HG03095 (cell line): ENCODE results near the gene MEX3B.

ENCODE experiments used
- ATAC-seq: cut with Tn5 transposase; IDR thresholded peaks from one replicate; pipeline ENCODE4 v1.9.1; 2021; ENCODE audit warnings: moderate library complexity; ENCODE audit not compliant: unreplicated experiment

MEX3B gene

GRCh38 chr15:82045892-82046665 lies at the start of gene MEX3B:
Gene MEX3B (minus strand): TSS chr15:82046018. CDS start chr15:82045705, 313 bp downstream.
- peak; percentile 73 for ATAC-seq

DNA sequence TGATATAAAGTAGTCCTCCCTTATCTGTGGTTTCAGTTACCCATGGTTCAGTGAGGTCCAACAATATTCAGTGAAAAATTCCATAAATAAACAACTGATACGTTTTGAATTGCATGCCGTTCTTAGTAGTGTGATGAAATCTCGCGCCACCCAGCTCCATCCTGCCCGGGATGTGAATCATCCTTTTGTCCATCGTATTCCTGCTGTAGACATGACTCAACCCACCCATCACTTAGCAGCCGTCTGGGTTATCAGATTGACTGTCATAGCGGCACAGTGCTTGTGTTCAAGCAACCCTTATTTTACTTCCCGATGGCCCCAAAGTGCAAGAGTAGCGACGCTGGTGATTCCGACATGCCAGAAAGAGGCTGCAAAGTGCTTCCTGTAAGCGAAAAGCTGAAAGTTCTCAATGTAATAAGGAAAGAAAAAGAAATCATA lies 48.0 kb upstream of the MEX3B start:
- no peak for ATAC-seq

- no peak for ATAC-seq
Measured at GRCh38 chr15:82093325-82093724, 47.5 kb upstream of the MEX3B start.

- no peak for ATAC-seq
Measured at GRCh38 chr15:82091636-82092140, 45.9 kb upstream of the MEX3B start.

DNA sequence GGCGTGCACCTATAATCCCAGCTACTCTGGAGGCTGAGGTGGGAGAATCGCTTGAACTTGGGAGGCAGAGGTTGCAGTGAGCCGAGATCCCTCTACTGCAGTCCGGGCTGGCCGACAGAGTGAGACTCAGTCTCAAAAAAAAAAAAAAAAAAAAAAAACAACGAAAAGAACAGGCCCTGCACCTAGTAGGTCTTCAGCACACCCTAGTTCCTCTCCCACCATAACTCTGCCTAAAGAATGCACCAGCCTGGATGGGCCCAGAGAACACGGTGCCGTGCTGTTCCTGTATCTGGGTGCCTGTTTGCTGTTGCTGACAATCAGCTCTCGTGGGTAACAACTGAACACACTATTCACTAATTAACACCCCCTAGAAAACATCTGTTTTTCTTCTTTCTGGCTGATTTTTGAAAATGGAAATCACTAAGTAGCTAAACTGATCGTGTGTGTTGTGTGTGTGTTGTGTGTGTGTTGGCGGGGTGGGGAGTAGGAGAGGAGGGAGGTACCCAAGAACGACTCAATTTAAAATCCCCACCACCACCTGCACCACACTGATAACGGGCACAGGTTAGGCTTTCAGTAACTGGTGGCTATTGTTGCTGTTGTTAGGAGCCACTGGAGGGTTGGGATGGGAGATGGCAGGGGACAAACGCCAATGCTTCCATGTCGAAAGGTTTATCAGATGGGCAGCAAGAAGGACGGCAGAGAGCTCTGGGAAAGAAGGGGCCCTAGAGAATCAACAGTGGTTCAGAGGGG lies 40.6 kb upstream of the MEX3B start:
- ATAC-seq: no peak

DNA sequence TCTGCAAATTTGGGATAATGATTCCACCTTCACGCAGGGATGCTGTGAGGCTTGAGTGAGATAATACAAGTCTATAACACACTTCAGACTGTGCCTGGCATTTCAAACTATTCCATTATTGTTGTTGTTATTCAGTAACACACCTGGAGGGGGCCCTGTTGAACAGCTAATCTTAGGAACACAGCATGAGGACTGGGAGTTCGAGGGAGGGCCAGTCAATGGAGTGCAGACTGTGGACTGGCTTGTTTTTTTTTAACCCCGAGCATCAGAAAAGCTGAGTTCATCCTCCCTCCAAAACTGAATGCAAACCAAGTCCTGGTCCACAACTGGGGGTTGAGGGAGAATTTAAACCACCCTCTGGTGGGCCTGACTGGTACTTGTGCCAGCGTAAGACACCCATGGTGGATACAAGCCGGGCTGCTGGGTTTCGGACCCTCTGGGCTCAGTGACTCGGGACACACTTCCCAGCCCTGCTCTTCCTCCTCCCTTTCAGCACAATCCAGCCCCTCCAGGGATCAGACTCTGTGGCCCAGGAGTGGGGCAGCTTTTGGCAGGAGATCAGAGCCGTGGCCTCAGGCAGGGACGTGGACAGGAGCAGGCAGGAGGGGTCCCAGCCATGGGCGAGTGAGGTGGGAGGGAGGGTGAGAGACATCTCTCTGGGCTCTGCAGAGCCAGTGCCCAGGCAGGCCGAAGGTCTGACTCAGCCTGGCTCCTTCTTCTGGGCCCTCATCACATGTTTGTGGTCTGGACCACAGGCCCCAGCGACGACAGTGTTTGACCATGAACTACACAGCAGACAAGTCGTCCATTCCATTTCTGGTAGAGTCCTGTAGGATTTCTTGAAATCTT lies 36.3 kb upstream of the MEX3B start:
- no peak for ATAC-seq

DNA sequence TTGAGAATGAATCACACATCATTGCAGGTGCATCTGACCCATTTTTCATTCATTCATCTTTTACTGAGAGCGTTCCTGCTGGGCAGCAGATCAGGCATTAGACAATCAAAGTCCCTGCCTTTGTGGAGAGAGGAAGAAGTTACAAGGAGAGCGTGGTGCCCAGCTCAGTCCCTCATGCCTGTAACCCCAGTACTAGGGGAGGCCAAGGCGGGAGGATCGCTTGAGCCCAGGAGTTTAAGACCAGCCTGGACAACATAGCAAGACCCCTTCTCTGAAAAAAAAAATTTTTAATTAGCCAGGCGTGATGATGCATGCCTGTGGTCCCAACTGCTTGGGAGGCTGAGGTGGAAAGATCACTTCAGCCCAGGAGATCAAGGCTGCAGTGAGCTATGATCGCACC lies 35.0 kb upstream of the MEX3B start:
- ATAC-seq: no peak

DNA sequence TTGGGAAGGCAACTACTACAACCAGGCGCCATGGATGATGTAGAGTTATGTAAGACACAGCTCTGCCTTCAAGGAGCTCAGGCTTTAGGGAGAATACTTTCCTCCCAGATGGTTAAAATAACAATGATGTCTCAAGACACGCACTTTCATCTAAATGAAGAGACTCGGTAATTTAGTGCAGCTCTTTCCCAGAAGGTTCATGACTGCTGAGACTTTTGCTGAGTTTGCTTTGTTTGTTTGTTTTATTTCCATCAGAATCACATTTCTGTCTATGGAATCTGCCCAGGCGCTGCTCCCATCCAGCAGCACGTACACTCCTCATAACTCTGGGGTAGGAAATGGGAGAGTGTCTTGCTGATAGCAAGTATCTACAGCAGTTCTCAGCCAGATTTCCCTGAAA lies 33.9 kb upstream of the MEX3B start:
- ATAC-seq: no peak

GRCh38 chr15:82074610-82075009 lies 28.8 kb upstream of the MEX3B start:
- ATAC-seq: no peak

DNA sequence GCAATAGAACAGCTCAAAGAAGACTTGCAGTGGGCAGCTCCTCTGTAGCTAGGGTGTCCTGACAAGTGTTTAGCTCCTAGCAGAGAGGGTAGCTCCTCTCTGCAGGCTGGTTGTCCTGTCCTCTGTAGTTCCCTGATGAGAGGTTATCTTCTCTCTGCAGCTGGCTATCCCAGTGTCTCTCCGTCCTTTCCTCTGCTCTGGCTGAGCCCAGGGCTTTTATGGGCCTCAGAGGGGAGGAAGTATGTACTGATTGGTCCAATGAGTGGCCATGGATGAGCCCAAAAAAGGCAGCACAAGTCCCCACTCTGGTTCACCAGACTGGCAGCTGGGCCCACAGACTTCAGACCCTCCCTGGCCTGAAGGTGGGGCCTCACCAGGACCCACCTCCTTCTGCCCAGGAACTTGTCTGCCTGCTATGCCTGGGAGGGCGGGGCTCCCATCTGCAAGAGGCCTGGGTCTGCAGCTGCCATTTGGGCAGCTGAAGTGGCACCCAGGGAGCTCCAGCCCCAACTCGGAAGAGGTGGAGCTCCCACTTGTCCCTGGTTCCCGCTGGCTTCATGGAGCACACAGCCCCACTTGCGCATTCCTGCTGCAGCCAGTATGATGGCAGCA lies 27.2 kb upstream of the MEX3B start:
- no peak for ATAC-seq

DNA sequence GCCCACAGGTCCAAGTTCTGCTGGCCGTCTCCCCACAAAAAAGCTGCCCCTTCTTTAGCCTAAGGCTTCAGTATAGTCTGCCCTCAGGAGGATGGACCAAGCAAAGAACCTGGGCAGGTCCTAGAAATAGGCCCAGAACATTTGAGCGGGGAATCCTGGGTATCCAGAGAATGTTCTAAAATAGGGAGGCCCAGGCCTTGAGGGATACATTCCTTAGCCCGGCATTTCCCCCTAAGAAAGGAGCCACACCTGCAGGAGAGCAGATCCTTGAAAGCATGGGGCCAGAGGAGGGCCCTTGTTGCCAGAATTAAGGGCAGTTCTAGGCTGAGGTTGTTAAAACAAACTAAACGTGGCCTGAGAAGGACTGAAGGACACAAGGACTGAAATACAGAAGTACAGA lies 20.6 kb upstream of the MEX3B start:
- ATAC-seq: no peak

DNA sequence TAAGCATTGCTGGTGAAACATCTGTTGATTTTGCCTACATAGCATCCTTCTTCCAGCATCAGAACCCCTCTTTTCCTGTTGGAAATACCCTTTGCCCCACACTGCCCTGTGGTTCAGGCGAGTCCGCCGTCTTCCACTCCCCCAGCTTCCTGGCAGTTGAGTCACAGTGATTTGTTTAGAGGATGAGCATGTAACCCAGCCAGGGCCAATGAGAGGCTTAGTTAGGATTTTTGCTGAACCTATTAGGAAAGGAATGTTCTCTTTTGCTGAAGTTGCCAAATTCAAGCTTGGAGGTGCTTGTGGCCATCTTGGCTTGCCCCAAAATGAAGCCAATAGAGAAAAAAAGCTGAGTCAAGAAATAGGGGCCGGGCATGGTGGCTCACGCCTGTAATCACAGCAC lies 19.0 kb upstream of the MEX3B start:
- no peak for ATAC-seq

DNA sequence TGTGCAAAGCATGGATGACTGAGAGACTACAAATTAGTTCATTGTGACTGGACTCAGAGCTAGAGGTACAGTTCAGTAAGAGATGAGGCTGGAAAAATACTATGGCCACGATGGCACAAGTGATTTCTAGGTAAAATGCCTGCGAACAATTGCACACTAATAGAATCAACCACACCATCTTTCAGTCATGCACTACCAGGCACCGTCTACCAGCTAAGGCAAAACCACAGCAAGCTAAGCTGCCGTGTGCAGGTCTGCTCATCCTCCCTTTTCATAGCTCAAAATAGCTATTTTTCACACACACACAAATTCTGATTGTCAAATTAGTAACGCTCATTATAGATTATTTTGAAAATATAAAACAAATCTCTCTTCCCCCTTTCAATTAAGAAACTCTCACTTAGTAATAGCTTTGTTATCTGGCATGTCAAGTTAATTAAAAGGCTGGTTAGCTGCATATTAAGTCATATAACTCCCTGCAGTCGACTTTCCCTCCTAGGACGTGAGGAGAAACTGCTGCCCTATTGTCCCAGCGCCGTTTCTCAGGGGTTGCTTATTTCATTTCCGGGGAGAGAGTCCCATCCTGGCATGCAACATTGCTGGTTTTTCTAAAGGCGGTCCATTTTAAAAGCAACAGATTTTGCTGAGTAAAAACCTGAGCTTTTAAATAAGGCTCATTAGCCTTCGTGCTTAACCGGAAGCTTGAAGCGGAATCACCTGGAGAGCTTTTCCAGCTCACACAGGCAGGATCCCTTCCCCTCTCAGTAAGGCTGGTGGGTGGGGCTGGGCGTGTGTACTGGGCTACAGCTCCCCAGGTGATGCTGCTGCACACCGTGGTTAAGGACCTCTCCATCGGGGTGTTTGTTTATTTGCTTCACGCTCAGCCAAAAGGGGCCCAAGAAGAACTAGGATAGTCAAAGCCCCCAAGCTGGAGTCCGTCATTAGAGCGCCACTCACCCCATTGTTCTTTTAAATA lies 16.9 kb upstream of the MEX3B start:
- no peak for ATAC-seq

DNA sequence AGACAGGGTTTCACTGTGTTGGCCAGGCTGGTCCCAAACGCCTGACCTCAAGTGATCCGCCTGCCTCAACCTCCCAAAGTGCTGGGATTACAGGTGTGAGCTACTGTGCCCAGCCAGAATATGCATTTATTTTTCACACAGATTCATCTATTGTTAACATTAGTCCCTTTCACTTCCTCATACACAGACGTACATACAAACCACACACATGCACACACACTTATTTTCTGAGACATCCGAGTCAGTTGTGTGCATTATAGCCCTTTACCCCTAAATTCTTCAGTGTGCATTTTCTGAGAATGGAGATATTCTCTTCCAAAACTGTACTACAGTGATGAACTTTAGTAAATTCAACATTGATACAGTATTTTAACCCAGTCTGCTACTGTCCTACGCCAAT lies 15.0 kb upstream of the MEX3B start:
- ATAC-seq: no peak

- ATAC-seq: no peak
Measured at GRCh38 chr15:82058517-82059204, 12.8 kb upstream of the MEX3B start.

GRCh38 chr15:82058026-82058425 lies 12.2 kb upstream of the MEX3B start:
- ATAC-seq: no peak

DNA sequence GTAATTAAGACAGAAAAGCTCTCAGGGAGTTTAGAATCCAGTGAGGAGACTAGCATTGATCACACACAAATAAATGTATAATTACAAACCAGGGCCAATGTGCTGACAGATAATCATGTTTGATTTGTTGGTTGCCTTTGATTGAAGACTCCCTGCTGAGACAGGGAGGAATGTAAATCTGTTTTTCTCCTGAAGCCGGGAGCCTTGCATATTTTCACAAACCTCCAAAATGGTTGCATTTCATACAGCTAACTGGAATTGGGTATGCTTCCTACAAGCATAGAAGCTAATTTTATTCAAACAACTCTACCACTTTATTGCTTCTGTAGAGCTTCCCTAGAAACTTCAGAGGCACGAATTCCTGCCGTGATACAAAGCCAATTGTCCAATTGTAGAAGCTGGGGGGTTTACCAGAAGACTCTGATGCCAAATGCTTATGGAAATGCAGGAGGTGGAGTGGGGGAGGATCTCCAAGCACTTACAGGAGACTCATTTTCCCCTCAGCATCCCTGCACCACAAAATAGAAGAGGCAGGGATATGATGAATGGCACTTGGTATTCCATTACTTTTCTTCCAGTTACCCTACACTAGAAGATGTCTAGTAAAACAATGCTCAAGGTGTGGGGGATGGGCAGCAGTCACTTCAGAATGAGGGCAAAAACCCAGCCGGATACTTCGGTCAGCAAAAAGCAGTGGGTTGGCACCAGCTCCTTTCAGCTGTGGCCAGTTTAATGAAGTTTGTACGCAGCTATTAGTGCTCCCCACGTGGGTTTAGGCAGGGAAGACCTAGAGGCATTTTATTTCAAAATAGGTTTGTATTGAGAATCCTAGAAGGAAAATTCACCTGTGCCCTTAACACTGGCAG lies 11.4 kb upstream of the MEX3B start:
- ATAC-seq: no peak

DNA sequence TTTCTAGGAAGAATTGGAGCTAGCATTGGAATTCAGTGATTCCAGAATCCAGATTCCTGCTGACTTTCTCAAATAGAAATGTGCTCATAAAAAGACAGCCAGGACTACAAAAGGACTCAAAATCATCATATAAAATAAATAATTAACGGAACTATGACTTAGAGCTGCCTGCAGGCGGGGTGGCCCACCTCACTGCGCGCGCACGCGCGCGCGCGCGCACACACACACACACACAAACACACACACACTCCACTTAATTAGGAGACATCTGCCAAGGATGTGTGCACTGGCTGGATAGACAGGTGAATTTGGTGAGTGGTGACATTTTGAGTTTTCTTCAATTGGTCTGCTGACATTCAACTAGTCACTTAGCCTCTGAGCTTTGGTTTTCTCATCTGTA lies 6.9 kb upstream of the MEX3B start:
- no peak for ATAC-seq
